Measurements from ENCODE around the gene PLS1. TPM values are rescaled to one million over a fixed set of nuclear protein-coding genes. Genes with fewer than 3 reads are reported as not detected.

Gene PLS1
- total RNA-seq, 1 donor from 2014 or later: 3.9 TPM

DNA sequence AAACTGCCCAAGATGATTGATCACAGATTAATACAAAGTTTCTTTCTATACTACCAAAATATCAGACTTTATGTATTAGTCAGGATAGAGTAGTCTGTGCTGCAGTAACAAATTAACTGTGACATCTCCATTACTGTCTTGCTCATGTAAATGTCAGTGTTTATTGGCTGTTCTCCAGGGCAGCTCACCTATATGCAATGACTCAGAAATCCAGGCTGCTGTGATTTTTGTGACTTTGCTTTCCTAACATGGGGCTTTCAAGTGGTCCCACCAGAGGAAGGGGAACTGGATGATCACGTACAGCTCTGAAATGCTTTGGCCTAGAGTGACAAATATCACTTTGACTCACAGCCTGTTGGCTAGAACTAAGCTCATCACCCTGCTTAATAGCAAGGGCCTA, 12.9 kb downstream of the PLS1 start:
- H3K4me3 ChIP-seq: no peak overlapping the region
- intact Hi-C loops (cut with DNase I): no loop called here
- no peaks in the 10 kb centered on the region for H3K27me3 ChIP-seq
- no peak overlapping the region for H3K27ac ChIP-seq
- no peak for TF ChIP-seq POLR2AphosphoS5 (IDR thresholded peaks at IDR 0.05; ENCODE audit: insufficient read depth in 1 of 2, low read depth in 1 of 2)
- TF ChIP-seq, protein P1, sequence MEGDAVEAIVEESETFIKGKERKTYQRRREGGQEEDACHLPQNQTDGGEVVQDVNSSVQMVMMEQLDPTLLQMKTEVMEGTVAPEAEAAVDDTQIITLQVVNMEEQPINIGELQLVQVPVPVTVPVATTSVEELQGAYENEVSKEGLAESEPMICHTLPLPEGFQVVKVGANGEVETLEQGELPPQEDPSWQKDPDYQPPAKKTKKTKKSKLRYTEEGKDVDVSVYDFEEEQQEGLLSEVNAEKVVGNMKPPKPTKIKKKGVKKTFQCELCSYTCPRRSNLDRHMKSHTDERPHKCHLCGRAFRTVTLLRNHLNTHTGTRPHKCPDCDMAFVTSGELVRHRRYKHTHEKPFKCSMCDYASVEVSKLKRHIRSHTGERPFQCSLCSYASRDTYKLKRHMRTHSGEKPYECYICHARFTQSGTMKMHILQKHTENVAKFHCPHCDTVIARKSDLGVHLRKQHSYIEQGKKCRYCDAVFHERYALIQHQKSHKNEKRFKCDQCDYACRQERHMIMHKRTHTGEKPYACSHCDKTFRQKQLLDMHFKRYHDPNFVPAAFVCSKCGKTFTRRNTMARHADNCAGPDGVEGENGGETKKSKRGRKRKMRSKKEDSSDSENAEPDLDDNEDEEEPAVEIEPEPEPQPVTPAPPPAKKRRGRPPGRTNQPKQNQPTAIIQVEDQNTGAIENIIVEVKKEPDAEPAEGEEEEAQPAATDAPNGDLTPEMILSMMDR (IDR thresholded peaks at IDR 0.05): no peak
- TF ChIP-seq POLR2A (IDR thresholded peaks at IDR 0.05): no peak
- no peak for DNase-seq (ENCODE audit: extremely low spot score in 2 of 2)
- no peaks in the 10 kb centered on the region for H3K4me1 ChIP-seq
- no peaks in the 10 kb centered on the region for H3K9me3 ChIP-seq
- no peaks in the 10 kb centered on the region for H3K36me3 ChIP-seq

DNA sequence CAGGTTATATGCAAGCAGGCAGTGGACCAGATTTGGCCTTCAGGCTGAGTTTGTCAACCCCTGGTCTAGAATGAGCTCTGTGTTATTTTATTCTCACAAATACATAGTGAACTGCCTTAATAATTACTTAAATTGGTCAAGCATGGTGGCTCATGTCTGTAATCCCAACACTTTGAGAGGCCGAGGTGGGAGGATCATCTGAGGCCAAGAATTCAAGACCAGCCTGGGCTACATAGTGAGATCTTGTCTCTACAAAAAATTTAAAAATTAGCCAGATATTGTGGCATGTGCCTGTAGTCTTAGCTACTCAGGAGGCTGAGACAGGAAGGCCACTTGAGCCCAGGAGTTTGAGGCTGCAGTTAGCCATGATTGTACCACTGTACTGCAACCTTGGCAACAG, 15.0 kb downstream of the PLS1 start:
- Histone ChIP-seq H3K4me3 (no peak overlapping the region), H3K27ac (no peak overlapping the region), H3K9me3 (no peaks in the 10 kb centered on the region), H3K4me1 (no peaks in the 10 kb centered on the region), H3K36me3 (no peaks in the 10 kb centered on the region), H3K27me3 (no peaks in the 10 kb centered on the region)
- TF ChIP-seq, protein P1 (IDR thresholded peaks at IDR 0.05): no peak
- TF ChIP-seq POLR2AphosphoS5 (IDR thresholded peaks at IDR 0.05; ENCODE audit: insufficient read depth in 1 of 2, low read depth in 1 of 2) (no peak), POLR2A (IDR thresholded peaks at IDR 0.05) (no peak)
- intact Hi-C loops (cut with DNase I): no loop called here
- no peak for DNase-seq (ENCODE audit: extremely low spot score in 2 of 2)

DNA sequence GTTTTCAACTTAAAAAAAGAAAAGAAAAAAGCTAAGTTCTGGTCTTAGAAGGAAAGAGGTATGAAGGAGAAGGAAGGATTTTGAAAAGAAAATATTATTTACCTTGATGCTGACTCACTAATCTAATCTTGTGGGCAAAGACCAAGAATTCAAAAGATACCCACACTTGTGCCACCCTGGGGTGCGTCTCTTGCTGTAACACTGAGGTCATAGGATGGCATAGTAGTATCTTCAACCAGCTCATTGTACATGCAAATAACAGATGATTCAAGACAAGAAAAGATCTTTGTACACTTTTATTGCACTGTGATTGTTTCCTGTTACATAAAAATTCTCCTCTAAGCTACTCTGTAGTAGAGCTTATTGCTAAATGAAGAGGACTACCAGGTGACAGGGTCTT, 17.3 kb downstream of the PLS1 start:
- Histone ChIP-seq H3K9me3 (no peaks in the 10 kb centered on the region), H3K27me3 (no peaks in the 10 kb centered on the region), H3K4me1 (no peaks in the 10 kb centered on the region), H3K4me3 (no peak overlapping the region), H3K27ac (no peak overlapping the region), H3K36me3 (no peaks in the 10 kb centered on the region)
- no peak for TF ChIP-seq POLR2A (IDR thresholded peaks at IDR 0.05)
- TF ChIP-seq, protein P1 (IDR thresholded peaks at IDR 0.05): no peak
- TF ChIP-seq POLR2AphosphoS5 (IDR thresholded peaks at IDR 0.05; ENCODE audit: insufficient read depth in 1 of 2, low read depth in 1 of 2): no peak
- intact Hi-C loops (cut with DNase I): no loop called here
- no peak for DNase-seq (ENCODE audit: extremely low spot score in 2 of 2)

DNA sequence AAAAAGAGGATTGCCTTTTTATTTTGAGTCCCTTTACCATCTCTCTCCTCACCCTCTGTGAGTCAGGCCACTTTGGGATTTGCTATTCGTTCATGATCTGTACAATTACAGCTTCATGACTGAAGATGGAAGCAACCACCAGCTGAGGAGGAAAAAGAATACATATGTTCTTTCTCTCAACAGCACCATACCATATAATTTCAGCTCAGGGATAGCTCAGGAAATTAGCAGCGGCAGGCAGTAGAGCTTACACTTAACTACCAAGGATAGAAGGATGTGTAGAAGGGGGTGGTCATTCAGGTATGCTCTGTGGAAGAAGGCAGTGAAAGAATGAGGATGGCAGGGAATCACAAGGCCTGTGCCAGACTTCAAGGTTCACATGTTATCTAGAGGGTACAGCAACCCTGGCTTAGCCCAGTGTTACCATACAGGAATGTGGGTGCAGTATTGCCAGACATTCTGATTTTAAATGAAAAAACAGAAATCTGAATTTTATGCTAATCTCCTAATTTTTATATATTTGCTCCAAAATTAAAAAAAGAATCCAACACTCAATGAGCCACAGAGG, 17.9 kb downstream of the PLS1 start:
- no peak overlapping the region for H3K27ac ChIP-seq

DNA sequence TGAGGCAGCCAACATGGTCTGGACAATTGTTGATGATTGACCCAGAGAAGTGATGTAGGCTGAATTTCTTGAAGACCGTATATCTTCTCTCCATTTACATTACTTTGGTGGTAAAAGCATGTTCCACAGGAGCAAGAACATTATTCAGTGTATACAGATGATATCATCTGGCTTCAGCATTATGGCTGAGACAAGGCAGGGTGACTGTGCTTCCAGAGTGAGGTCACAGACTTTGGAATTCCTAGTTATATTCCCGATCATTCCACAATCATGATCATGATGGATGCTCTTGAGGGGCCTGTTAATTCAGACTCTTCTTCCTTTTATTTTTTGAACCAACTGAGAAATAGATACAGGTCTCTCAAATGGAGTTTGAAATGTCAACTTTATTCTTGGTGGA, 19.0 kb downstream of the PLS1 start:
- Histone ChIP-seq H3K4me3 (no peak overlapping the region), H3K4me1 (no peaks in the 10 kb centered on the region), H3K27ac (no peak overlapping the region), H3K9me3 (no peaks in the 10 kb centered on the region), H3K27me3 (no peaks in the 10 kb centered on the region), H3K36me3 (no peaks in the 10 kb centered on the region)
- intact Hi-C loops (cut with DNase I): no loop called here
- TF ChIP-seq POLR2AphosphoS5 (IDR thresholded peaks at IDR 0.05; ENCODE audit: insufficient read depth in 1 of 2, low read depth in 1 of 2) (no peak), POLR2A (IDR thresholded peaks at IDR 0.05) (no peak)
- TF ChIP-seq, protein P1 (IDR thresholded peaks at IDR 0.05): no peak
- DNase-seq (ENCODE audit: extremely low spot score in 2 of 2): no peak

More for the DNA sequence above, 17.9 kb downstream of the PLS1 start:
- H3K4me3 ChIP-seq: no peak overlapping the region
- no peaks in the 10 kb centered on the region for H3K9me3 ChIP-seq
- H3K36me3 ChIP-seq: no peaks in the 10 kb centered on the region
- no peaks in the 10 kb centered on the region for H3K27me3 ChIP-seq
- intact Hi-C loops (cut with DNase I): no loop called here
- no peak for TF ChIP-seq POLR2AphosphoS5 (IDR thresholded peaks at IDR 0.05; ENCODE audit: insufficient read depth in 1 of 2, low read depth in 1 of 2)
- TF ChIP-seq, protein P1 (IDR thresholded peaks at IDR 0.05): no peak
- no peak for TF ChIP-seq POLR2A (IDR thresholded peaks at IDR 0.05)
- no peak for DNase-seq (ENCODE audit: extremely low spot score in 2 of 2)
- H3K4me1 ChIP-seq: no peaks in the 10 kb centered on the region

All from vagina (tissue), 2 donors.